ENCODE results near the gene ROBO3.

ROBO3 gene

DNA sequence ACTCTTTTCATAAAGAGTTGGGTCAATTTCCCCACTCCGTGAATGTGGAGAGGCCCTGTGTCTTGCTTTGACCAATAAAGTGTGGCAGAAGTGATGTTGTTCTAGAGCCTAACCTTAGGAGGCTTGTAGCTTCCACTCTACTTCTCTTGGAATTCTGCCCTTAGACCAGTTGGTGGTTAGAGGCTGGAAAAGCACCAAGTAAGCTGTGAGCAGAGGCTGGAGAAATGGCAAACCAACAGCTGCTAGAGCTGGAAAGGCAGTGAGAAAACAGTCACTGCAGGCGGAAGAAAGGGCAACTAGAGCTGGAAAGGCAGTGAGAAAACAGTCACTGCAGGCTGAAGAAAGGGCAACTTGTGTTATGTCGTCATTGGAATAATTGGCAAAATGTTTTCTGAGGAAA, 35.2 kb upstream of the ROBO3 start:
- no peak overlapping the region for H2AFZ ChIP-seq (ENCODE audit: low read depth, low read length, severe bottlenecking)
- H3K27ac ChIP-seq (ENCODE audit: low read depth, low read length) = no peak overlapping the region
- H3K4me2 ChIP-seq (ENCODE audit: low read depth, low read length, poor library complexity, severe bottlenecking) = no peak overlapping the region
- no peaks in the 10 kb centered on the region for H3K9me3 ChIP-seq (ENCODE audit: insufficient read depth, low read length)
- H4K20me1 ChIP-seq (ENCODE audit: low read depth, low read length) = no peaks in the 10 kb centered on the region
- no peak for TF ChIP-seq EZH2phosphoT487 (conservative IDR thresholded peaks at IDR 0.05; ENCODE audit: low read length)
- TF ChIP-seq, protein P1, sequence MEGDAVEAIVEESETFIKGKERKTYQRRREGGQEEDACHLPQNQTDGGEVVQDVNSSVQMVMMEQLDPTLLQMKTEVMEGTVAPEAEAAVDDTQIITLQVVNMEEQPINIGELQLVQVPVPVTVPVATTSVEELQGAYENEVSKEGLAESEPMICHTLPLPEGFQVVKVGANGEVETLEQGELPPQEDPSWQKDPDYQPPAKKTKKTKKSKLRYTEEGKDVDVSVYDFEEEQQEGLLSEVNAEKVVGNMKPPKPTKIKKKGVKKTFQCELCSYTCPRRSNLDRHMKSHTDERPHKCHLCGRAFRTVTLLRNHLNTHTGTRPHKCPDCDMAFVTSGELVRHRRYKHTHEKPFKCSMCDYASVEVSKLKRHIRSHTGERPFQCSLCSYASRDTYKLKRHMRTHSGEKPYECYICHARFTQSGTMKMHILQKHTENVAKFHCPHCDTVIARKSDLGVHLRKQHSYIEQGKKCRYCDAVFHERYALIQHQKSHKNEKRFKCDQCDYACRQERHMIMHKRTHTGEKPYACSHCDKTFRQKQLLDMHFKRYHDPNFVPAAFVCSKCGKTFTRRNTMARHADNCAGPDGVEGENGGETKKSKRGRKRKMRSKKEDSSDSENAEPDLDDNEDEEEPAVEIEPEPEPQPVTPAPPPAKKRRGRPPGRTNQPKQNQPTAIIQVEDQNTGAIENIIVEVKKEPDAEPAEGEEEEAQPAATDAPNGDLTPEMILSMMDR (IDR thresholded peaks at IDR 0.05; ENCODE audit: insufficient read depth, low read length, poor library complexity, severe bottlenecking) = no peak
- H3K27me3 ChIP-seq (ENCODE audit: low read length) = no peaks in the 10 kb centered on the region
- H3K36me3 ChIP-seq (ENCODE audit: low read length) = no peaks in the 10 kb centered on the region
- no peak overlapping the region for H3K9ac ChIP-seq (ENCODE audit: low read length)
- no peaks in the 10 kb centered on the region for H3F3A ChIP-seq (ENCODE audit: insufficient read depth)
- H3K9me2 ChIP-seq (replicated peaks; ENCODE audit: insufficient read depth, low read length) = no peaks in the 10 kb centered on the region
- no peak overlapping the region for H3K4me3 ChIP-seq (ENCODE audit: insufficient read depth, low read length, poor library complexity, severe bottlenecking)
- H3K79me2 ChIP-seq (ENCODE audit: insufficient read depth, low read length) = no peaks in the 10 kb centered on the region

DNA sequence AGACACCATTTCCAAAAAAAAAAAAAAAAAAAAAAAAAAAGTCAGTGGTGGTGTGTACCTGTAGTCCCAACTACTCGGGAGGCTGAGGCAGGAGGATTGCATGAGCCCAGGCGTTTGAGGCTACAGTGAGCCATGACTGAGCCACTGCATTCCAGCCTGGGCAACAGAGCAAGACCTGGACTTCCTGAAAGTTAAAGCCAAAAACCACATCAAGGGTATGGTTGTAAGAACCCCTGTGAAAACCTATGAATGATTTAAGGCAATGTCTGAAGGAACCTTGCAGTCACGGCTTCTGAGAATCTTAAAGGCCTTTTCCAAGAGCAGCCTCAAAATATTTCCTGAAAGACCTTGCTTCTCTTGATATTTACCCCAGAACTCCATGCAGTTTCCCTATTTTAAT, 34.5 kb upstream of the ROBO3 start:
- no peak overlapping the region for H3K27ac ChIP-seq (ENCODE audit: low read depth, low read length)
- H3K9me3 ChIP-seq (ENCODE audit: insufficient read depth, low read length) = no peaks in the 10 kb centered on the region
- no peak for TF ChIP-seq EZH2phosphoT487 (conservative IDR thresholded peaks at IDR 0.05; ENCODE audit: low read length)
- TF ChIP-seq, protein P1 (IDR thresholded peaks at IDR 0.05; ENCODE audit: insufficient read depth, low read length, poor library complexity, severe bottlenecking) = no peak
- H4K20me1 ChIP-seq (ENCODE audit: low read depth, low read length) = no peaks in the 10 kb centered on the region
- no peak overlapping the region for H3K4me3 ChIP-seq (ENCODE audit: insufficient read depth, low read length, poor library complexity, severe bottlenecking)
- no peaks in the 10 kb centered on the region for H3K27me3 ChIP-seq (ENCODE audit: low read length)
- no peak overlapping the region for H3K9ac ChIP-seq (ENCODE audit: low read length)
- H2AFZ ChIP-seq (ENCODE audit: low read depth, low read length, severe bottlenecking) = no peak overlapping the region
- no peaks in the 10 kb centered on the region for H3K36me3 ChIP-seq (ENCODE audit: low read length)
- H3K79me2 ChIP-seq (ENCODE audit: insufficient read depth, low read length) = no peaks in the 10 kb centered on the region
- no peaks in the 10 kb centered on the region for H3K9me2 ChIP-seq (replicated peaks; ENCODE audit: insufficient read depth, low read length)
- H3F3A ChIP-seq (ENCODE audit: insufficient read depth) = no peaks in the 10 kb centered on the region
- H3K4me2 ChIP-seq (ENCODE audit: low read depth, low read length, poor library complexity, severe bottlenecking) = no peak overlapping the region

DNA sequence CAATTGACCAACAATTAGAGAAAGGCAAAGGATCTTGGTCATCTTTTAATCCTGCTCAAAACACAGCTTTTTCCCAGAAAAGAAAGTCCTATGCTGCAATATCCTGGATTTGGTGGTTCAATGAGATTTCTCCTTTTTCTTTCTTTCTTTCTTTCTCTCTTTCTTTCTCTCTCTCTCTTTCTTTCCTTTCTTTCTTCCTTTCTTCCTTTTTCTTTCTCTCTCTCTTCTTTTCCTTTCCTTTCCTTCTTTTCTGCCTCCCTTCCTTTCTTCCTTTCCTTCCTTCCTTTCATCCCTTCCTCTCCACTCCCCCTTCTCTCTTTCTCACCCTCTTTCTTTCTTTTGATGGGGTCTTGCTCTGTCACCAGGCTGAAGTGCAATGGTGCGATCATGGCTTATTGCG, 33.3 kb upstream of the ROBO3 start:
- Histone ChIP-seq H3K4me2 (ENCODE audit: low read depth, low read length, poor library complexity, severe bottlenecking) (no peak overlapping the region), H3K27ac (ENCODE audit: low read depth, low read length) (no peak overlapping the region), H2AFZ (ENCODE audit: low read depth, low read length, severe bottlenecking) (no peak overlapping the region), H3F3A (ENCODE audit: insufficient read depth) (no peaks in the 10 kb centered on the region), H3K36me3 (ENCODE audit: low read length) (no peaks in the 10 kb centered on the region), H3K79me2 (ENCODE audit: insufficient read depth, low read length) (no peaks in the 10 kb centered on the region), H3K9ac (ENCODE audit: low read length) (no peak overlapping the region), H3K27me3 (ENCODE audit: low read length) (no peaks in the 10 kb centered on the region), H3K9me3 (ENCODE audit: insufficient read depth, low read length) (no peaks in the 10 kb centered on the region), H4K20me1 (ENCODE audit: low read depth, low read length) (no peaks in the 10 kb centered on the region), H3K9me2 (replicated peaks; ENCODE audit: insufficient read depth, low read length) (no peaks in the 10 kb centered on the region), H3K4me3 (ENCODE audit: insufficient read depth, low read length, poor library complexity, severe bottlenecking) (no peak overlapping the region)
- no peak for TF ChIP-seq EZH2phosphoT487 (conservative IDR thresholded peaks at IDR 0.05; ENCODE audit: low read length)
- TF ChIP-seq, protein P1 (IDR thresholded peaks at IDR 0.05; ENCODE audit: insufficient read depth, low read length, poor library complexity, severe bottlenecking) = no peak
